IPS-18c (cell line): ENCODE measurements around the gene ZNF576.
"Not testable (repeated sequence)": the region's sequence is repeated elsewhere in the genome, so short reads cannot be mapped to it uniquely, and the experiment has no call there.

Experiments
- H3K4me3 ChIP-seq: 2 replicates; pipeline ENCODE4 v1.7.0; 2013; ENCODE audit warnings: low read depth, mild to moderate bottlenecking, low read length, moderate library complexity; ENCODE audit not compliant: insufficient read depth
- H3K9me3 ChIP-seq: one replicate; pipeline ENCODE4 v1.6.1; 2013; ENCODE audit warnings: mild to moderate bottlenecking, low read length, moderate library complexity; ENCODE audit not compliant: control insufficient read depth, insufficient read depth

ZNF576 gene

GRCh38 chr19:43594081-43594697 is 2.2 kb upstream of the ZNF576 start:
- Histone ChIP-seq H3K9me3 (no peaks in the 10 kb centered on the region), H3K4me3 (no peak overlapping the region)

DNA sequence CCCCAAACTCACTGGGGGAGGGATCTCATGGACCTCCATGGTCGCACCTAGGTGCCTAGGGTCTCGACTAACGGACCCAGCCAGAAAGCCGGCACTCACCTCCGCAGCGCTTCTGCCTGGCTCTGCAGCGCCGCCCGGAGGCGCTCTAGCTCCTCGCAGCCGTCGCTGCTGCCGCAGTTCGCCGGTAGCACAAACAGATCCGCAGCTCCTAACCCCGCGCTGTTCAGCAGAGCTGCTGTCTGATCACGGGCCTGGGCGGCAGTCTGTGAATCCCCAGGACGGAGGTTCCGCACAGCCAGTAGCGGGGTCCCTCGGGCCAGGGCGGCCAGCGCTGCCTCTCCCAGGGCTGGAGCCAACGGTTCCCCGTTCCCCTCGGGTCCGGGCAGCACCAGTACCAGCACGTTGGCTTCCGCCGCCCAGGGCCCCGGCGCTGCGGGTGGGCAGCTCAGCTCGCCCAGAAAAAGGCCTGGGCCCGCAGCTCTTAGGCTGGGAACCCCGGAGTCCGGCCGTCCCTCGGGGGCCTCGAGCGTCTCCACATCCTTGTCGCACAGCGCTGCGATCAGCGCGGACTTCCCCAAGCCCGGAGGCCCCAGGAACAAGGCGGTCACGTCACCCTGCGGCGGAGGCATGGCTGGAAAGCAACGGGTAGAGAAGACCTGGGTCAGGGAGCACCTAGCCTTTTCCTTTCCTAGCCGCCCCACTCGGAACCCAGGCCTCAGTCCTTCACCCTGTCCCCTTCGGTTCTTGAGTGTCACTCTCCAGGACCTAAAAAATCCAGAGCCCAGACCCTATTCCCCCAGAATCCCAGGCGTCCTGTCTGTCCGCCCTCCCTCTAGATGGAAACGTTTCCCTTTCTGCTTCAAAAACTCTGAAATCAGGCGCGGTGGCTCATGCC is 1.4 kb upstream of the ZNF576 start:
- Histone ChIP-seq H3K4me3 (peak overlapping the region; percentile 71), H3K9me3 (no peaks in the 10 kb centered on the region)

DNA sequence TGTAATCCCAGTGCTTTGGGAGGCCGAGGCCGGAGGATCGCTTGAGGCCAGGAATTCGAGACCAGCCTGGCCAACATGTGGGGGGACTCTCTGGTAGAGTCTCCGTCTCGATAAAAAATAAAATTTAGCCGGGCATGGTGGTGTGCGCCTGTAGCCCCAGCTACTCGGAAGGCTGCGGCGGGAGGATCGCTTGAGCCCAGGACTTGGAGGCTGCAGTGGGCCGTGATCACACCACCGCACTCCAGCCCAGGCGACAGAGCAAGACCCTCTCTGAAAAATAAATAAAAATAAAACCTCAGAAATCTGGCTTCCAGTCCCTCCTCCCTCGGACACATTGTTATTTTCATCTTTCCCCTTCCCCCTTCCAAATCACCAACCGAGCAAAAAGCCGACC is 793 bp upstream of the ZNF576 start:
- no peaks in the 10 kb centered on the region for H3K9me3 ChIP-seq
- H3K4me3 ChIP-seq, result peak overlapping the region; percentile 71

DNA sequence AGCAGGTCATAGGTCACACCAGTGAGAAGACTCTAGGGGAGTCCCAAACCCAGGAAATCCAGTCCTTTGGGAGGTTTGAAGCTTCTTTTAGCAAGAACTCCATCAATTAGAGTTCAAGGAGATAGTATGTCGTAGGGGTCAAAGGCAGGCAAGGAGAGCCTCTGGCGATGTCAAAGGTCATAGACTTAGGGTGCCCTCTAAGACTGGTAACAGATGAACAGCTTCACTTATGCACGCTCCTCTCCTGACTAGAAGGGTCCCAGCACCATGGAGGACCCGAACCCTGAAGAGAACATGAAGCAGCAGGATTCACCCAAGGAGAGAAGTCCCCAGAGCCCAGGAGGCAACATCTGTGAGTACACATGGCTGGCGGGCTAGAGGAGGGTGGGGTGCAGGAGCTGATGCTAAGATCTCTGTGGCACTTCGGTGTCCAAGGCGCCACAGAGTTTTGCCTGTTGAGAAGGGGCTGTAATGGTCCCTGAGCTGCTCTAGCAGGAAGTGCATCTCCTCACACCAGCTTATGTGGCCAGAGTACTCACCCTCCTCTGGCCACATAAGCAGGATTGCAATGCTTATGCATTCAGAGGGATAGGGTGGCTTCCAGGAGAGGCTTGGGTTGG is 557 bp downstream of the ZNF576 start:
- H3K9me3 ChIP-seq, result no peaks in the 10 kb centered on the region
- H3K4me3 ChIP-seq, result peak overlapping the region; percentile 80

- no peaks in the 10 kb centered on the region for H3K9me3 ChIP-seq
- peak overlapping the region; percentile 80; the same call in 1 of the 2 replicates for H3K4me3 ChIP-seq
Observed at GRCh38 chr19:43597876-43598275, 1.5 kb downstream of the ZNF576 start.

DNA sequence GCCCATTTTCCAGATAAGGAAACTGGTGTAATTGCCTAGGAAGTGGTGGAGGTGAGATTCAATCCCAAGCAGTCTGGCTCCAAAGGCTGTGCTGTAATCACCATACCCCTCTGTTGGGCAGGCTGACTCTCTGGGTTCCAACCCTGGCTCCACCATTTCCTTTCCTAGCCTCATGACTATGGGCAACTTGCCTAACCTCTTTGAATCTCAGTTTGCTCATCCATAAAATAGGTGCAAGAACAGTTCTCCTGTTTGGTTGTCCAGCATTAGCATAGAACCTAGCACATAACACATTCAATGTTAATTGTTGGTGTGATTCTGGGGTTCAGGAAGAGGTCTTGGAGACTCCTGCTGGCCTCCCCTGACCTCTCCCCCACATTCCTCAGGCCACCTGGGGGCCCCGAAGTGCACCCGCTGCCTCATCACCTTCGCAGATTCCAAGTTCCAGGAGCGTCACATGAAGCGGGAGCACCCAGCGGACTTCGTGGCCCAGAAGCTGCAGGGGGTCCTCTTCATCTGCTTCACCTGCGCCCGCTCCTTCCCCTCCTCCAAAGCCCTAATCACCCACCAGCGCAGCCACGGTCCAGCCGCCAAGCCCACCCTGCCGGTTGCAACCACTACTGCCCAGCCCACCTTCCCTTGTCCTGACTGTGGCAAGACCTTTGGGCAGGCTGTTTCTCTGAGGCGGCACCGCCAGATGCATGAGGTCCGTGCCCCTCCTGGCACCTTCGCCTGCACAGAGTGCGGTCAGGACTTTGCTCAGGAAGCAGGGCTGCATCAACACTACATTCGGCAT is 2.2 kb downstream of the ZNF576 start:
- H3K9me3 ChIP-seq, result no peaks in the 10 kb centered on the region

DNA sequence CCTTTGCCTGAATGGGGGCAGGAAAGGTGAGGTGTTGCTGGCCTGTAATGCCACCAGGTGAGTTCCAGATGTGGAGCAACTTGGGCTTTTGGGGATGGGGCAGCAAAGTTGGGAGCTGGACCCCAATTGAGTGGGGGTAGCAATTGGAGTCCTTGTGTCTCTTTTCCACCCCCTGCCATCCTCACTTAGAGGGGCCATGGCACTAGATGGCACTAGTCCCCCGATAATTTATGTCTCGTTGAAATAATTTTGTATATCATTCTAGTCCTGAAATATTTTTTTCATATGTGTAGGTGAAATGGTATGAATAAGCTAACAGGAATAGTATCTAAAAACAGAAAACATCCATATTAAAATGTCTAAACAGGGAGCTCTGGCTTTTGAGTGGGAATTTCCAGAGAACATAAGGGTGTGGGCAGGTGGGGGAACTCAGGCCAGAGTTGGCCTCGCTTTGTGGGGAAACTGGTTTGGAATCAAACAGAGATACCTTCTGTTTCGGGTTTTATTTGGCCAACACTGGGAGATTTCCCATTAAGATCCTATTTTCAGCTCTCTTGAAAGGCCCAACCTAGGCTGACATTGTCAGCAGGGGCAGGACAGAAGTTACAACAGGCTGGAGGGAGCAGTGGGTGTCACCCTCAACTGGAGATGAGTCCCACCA is 3.4 kb downstream of the ZNF576 start:
- Histone ChIP-seq H3K4me3 (no peak overlapping the region), H3K9me3 (no peaks in the 10 kb centered on the region)

More for the DNA sequence above, 2.2 kb downstream of the ZNF576 start:
- H3K4me3 ChIP-seq, result no peak overlapping the region

DNA sequence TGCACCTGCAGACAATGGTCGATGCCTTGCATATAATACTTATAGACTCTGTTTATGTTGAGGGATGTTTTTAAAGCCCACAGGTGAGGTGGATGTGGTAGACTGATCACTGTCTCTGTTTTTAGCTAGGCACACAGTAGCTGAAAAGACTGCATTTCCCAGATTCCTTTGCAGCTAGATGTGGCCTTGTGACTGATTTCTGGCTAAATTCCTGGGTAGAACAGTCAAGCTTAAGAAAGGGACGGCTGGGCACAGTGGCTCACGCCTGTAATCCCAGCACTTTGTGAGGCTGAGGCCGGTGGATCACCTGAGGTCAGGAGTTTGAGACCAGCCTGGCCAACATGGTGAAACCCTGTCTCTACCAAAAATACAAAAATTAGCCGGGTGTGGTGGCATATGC is 3.9 kb downstream of the ZNF576 start:
- not testable (repeated sequence) for H3K9me3 ChIP-seq, H3K4me3 ChIP-seq

- Histone ChIP-seq H3K9me3 (no peaks in the 10 kb centered on the region), H3K4me3 (no peak overlapping the region)
Observed at GRCh38 chr19:43605875-43606568, 9.6 kb downstream of the ZNF576 start.

DNA sequence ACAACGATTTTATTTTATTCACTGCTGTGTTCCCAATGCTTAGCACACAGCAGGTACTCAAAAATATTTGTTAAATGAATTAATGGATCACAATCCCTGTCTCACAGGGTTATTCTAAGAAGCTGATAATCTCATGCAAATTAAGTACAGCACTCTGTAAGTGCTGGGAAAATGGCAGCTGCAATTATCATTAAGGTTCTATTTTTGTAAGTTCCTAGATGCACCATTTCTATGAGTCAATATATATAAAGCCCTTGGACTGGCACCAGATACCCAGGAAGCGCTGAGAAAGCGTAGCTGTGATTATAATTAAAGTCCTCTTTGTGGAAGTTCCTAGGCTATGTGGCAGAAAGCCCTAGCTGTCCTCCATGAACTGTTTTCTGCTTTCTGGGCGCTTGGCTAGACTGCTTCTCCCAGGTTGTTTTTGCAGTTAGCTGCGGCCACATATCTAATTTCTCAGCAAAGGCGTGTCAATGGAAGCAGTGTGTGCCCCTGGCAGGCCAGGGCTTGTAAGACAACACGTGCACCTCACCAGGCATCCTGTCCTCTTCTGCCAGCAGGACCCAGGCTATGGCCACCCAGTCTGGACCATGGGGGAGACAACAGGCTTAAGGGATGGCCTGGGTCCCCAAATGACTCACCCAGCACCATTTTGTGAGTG is 10.3 kb downstream of the ZNF576 start:
- no peak overlapping the region for H3K4me3 ChIP-seq
- H3K9me3 ChIP-seq, result no peaks in the 10 kb centered on the region

DNA sequence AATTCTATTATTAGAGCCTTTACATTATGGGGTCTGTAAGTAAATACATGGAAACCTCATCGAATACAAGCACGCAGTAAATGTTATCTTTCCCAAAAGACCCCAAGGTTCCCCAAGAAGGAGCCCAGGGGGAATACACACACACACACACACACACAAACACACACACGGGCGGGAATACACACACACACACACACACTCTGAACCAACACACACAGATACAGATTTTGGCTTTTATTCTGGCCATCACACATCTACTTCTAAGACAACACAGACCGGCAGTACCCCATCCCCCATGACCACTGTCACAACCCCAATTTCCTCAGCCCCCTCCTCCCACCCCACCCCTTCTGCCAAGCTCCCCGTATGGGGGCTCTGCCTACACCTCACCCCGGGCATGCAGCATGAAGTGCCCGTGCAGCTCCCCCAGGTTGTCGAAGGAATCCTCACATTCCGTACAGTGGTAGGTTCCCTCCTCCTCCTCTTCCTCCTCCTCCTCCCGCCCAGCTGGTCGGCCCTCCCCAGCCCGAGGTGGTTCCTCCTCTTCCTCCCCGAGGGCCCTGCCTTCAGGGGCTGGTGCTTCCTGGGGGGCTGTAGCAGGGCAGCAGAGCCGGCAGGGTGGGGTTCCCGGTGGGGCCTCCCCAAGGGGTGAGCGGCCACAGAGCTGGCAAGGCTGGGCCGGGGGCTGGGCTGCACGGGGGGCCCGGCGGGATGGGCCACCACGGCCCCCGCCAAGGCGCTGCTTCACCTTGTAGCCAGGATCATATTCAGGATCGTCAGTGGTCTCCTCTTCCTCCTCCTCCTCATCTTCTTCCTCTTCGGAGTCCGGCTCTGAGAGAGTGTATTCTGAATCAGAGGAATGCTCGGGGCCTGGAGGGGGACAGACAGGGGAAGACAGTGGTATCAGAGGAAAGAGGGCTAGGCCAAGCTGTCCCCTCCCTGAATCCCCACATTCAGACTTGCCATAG is 11.1 kb downstream of the ZNF576 start:
- H3K4me3 ChIP-seq, result no peak overlapping the region
- no peaks in the 10 kb centered on the region for H3K9me3 ChIP-seq

- no peak overlapping the region for H3K4me3 ChIP-seq
- H3K9me3 ChIP-seq, result no peaks in the 10 kb centered on the region
Observed at GRCh38 chr19:43609872-43610271, 13.5 kb downstream of the ZNF576 start.

- Histone ChIP-seq H3K9me3 (no peaks in the 10 kb centered on the region), H3K4me3 (no peak overlapping the region)
Observed at GRCh38 chr19:43610493-43610892, 14.1 kb downstream of the ZNF576 start.

- Histone ChIP-seq H3K9me3 (no peaks in the 10 kb centered on the region), H3K4me3 (no peak within 1 kb of the TSS)
Observed at GRCh38 chr19:43611788-43612187, 15.4 kb downstream of the ZNF576 start, which contains the start of gene SRRM5. SRRM5 (plus strand) TSS chr19:43612088; CDS start chr19:43612122, 34 bp downstream.

DNA sequence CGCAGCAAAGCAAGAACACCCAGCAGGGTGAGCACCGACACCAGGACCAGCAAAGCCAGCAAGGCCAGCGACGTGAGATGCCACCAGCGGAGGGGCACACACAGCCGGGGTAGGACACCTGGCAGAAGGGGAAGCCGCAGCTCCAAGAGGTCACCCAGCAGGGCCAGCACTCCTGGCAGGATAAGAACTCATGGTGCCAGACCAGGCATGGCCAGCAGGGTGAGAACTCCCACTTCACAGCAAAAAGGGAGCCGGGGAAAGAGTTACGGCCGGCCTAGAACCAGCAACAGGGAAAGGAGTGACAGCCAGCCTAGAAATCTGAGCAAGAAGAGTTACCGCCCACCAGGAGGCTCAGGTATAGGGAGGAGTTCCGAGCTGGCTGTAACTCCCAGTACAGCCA is 16.0 kb downstream of the ZNF576 start:
- Histone ChIP-seq H3K4me3 (no peak overlapping the region), H3K9me3 (no peaks in the 10 kb centered on the region)
